Right lobe of liver (tissue), 6 donors: ENCODE measurements around the gene BCO1. TPM values are rescaled to one million over a fixed set of nuclear protein-coding genes. Genes with fewer than 3 reads are reported as not detected.

Experiments
- ATAC-seq, 4 donors: fragments of 200-7000 bp; cut with Tn5 transposase; one replicate each; pipeline ENCODE4 v1.9.1; 2020; ENCODE audit warnings: mild to moderate bottlenecking in 4 of 4, moderate library complexity in 4 of 4
- DNase-seq, 3 donors: peaks; one replicate each; pipeline ENCODE4 v3.0.0-alpha.2; 2020
- H3K27ac ChIP-seq, 3 donors: fragments of 200-600 bp; one replicate each; pipeline ENCODE4 v1.8.0; 2022
- H3K27me3 ChIP-seq, 2 donors: fragments of 200-600 bp; one replicate each; pipeline ENCODE4 v1.8.0; 2022
- H3K36me3 ChIP-seq, 4 donors: fragments of 200-600 bp; sonication (generic) in 1 of 4; one replicate each; pipeline versions ENCODE4 v1.5.1 to v1.8.0; 2017 to 2022; ENCODE audit warnings: control low read depth in 1 of 4
- H3K4me1 ChIP-seq, 4 donors: fragments of 200-600 bp; sonication (generic) in 1 of 4; one replicate each; pipeline versions ENCODE4 v1.5.1 to v1.8.0; 2017 to 2022; ENCODE audit warnings: control low read depth in 1 of 4
- H3K4me3 ChIP-seq, 3 donors: fragments of 200-600 bp; one replicate each; pipeline ENCODE4 v1.8.0; 2022
- H3K9me3 ChIP-seq, 4 donors: fragments of 200-600 bp; sonication (generic) in 1 of 4; one replicate each; pipeline versions ENCODE4 v1.5.1 to v1.8.0; 2017 to 2022; ENCODE audit warnings: control low read depth in 1 of 4
- CTCF ChIP-seq, 4 donors: fragments of 200-600 bp in 3 of 4; fragments of 450-650 bp in 1 of 4; IDR thresholded peaks; one replicate each; pipeline versions ENCODE4 v1.5.1 to v1.8.0; 2016 to 2022; ENCODE audit warnings: antibody characterized with exemption in 4 of 4, mild to moderate bottlenecking in 2 of 4
- POLR2A ChIP-seq: fragments of 450-650 bp; IDR thresholded peaks from one replicate; pipeline ENCODE4 v1.6.1; 2017; ENCODE audit warnings: antibody characterized with exemption, mild to moderate bottlenecking
- WGBS: methylation state at CpG from one replicate; pipeline ENCODE4 v1.1.6; 2018; ENCODE audit warnings: low coverage, low lambda C conversion rate; ENCODE audit not compliant: insufficient coverage; ENCODE audit errors: missing lambda C conversion rate; 5-methylcytosine and 5-hydroxymethylcytosine counted together
- intact Hi-C, 2 donors: fragments of 100-400 bp; cut with DNase I; formaldehyde crosslinking; loops; one replicate each; pipeline versions ENCODE4 v1.11.2 to v1.14.1; 2022
- total RNA-seq, 6 experiments: library from RNA; depleted of rRNA in 2 of 6; stranded (reverse); fragments of >200 nt in 2 of 6; fragmentation: NEBNext Ultra II Directional in 3 of 6; extraction: Animal tissue kit (Norgen Biotek cat#: 25700) in 3 of 6; gene quantifications; one replicate each; pipeline versions ENCODE4 v1.1.0 to v1.2.4, GENCODE V29; 2016 to 2023
- donor health status: DM: no; HTN: yes; CAD: no.
- donor health status: DM: no; HTN: no; CAD: no.
- donor health status: DM: no; HTN: no; CAD: no.
- donor health status: DM: no; HTN: yes; CAD: no.
- donor health status: DM: no; HTN: yes; CAD: no.

BCO1 gene
- total RNA-seq, 6 experiments from 2014 or later, result 0.11 to 0.55 (median 0.31) TPM; not detected in 1

GRCh38 chr16:81198635-81199034 lies 39.9 kb upstream of the BCO1 start:
- Histone ChIP-seq H3K4me3 (peak overlapping the region in 2 of 3 donors; percentile 14 to 23), H3K27ac (peak overlapping the region in 1 of 3 donors; percentile 18), H3K9me3 (no peaks in the 10 kb centered on the region), H3K4me1 (peaks cover 0 to 4% (median 0%) of the 10 kb centered on the region in 4 donors), H3K36me3 (no peaks in the 10 kb centered on the region), H3K27me3 (no peaks in the 10 kb centered on the region)
- peak; percentile 46 to 73 (median 57) for TF ChIP-seq CTCF (IDR thresholded peaks at IDR 0.05)
- no peak for TF ChIP-seq POLR2A
- 23% methylated on average over 4 of the region's 9 CpGs for WGBS
- ATAC-seq, result peak; percentile 97 to 99 (median 98)
- intact Hi-C loops, result loop anchor here in 1 of 2 donors (10.0 kb wide), 1 partner anchor 164 kb away; the partner anchor contains the start of gene ATMIN
- peak; percentile 65 to 85 (median 74) for DNase-seq

DNA sequence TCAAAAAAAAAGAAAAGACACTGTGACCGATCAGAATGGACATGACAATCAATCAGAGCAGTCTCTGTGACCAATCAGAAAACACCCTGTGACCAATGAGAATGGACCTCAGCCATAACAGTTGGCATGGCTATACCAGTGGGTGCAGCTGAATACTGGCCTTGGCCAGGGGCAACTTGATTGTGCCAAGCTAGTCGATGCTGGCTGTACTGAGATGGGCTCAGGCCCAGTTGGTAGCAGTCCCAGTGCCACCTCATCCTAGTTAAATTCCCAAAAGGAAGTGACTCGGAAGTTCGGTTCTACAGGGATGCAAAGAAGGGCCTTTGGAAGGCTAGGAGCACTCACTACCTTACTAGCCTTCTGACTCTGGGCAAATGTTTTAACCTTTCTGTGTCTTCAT lies 37.2 kb upstream of the BCO1 start:
- Histone ChIP-seq H3K4me3 (no peak overlapping the region), H3K4me1 (peaks cover 0 to 4% (median 0%) of the 10 kb centered on the region in 4 donors), H3K27me3 (no peaks in the 10 kb centered on the region), H3K27ac (no peak overlapping the region), H3K9me3 (no peaks in the 10 kb centered on the region), H3K36me3 (no peaks in the 10 kb centered on the region)
- ATAC-seq (peak; percentile 59 to 82 (median 72)), DNase-seq (peak; percentile 66 to 86 (median 81))
- no peak for TF ChIP-seq CTCF (IDR thresholded peaks at IDR 0.05)
- TF ChIP-seq POLR2A, result no peak
- intact Hi-C loops, result no loop called here
- 38% methylated on average over 3 of the region's 4 CpGs for WGBS

GRCh38 chr16:81204798-81205680 lies 33.5 kb upstream of the BCO1 start:
- Histone ChIP-seq H3K4me3 (no peak overlapping the region), H3K4me1 (no peaks in the 10 kb centered on the region), H3K27ac (no peak overlapping the region), H3K36me3 (no peaks in the 10 kb centered on the region), H3K27me3 (no peaks in the 10 kb centered on the region), H3K9me3 (no peaks in the 10 kb centered on the region)
- WGBS, result 25% methylated on average over 13 of the region's 14 CpGs
- TF ChIP-seq CTCF (IDR thresholded peaks at IDR 0.05) (peak; percentile 62 to 79 (median 68)), POLR2A (no peak)
- DNase-seq, result no peak
- ATAC-seq, result peak; percentile 67 to 86 (median 72)
- intact Hi-C loops, result no loop called here

DNA sequence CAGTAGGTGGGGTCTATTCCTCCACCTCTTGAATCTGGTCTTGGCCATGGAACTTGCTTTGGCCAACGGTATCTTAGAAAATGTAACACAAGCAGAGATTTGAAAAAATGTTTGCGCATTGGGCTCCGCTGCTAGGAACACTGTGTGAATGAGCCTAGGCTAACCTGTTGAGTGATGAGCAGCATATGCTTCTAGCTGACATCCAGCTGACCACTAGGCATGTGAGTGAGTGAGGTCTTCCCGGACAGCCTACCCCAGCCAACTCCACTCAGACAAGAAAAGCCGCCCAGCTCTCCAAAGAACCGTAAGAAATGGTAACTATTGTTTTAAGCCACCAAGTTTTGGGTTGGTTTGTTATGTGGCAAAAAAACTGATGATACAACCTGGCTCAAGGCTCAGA lies 31.4 kb upstream of the BCO1 start:
- Histone ChIP-seq H3K27ac (no peak overlapping the region), H3K36me3 (no peaks in the 10 kb centered on the region), H3K4me1 (no peaks in the 10 kb centered on the region), H3K27me3 (no peaks in the 10 kb centered on the region), H3K4me3 (no peak overlapping the region), H3K9me3 (no peaks in the 10 kb centered on the region)
- no peak for ATAC-seq
- 20% methylated on average over 1 of the region's 6 CpGs for WGBS
- intact Hi-C loops, result no loop called here
- TF ChIP-seq POLR2A, result no peak
- TF ChIP-seq CTCF (IDR thresholded peaks at IDR 0.05), result no peak
- no peak for DNase-seq
